IMR-90 (cell line): Measurements from ENCODE around the gene PSMB11. TPM values are rescaled to one million over a fixed set of nuclear protein-coding genes. Genes with fewer than 3 reads are reported as not detected.

Source experiments
- ATAC-seq: fragments of 200-7000 bp; cut with Tn5 transposase; 2 replicates; pipeline ENCODE4 v1.9.1; 2020; ENCODE audit warnings: low read depth, mild to moderate bottlenecking, moderate library complexity
- BruUV-seq: library from RNA; stranded (reverse); fragments of 400-500 nt; replicated peaks from 2 replicates; lab custom pipeline; 2021; lab: Mats Ljungman, UMichigan
- CTCF ChIA-PET: fragments of 300-600 bp; formaldehyde crosslinking; extraction: SDS; loops from one replicate; lab custom pipeline; 2021; ENCODE audit warnings: antibody characterized with exemption; lab: Yijun Ruan, JAX
- POLR2A ChIA-PET: fragments of 300-600 bp; sonication (Branson Sonifier 250); formaldehyde crosslinking; loops from one replicate; lab custom pipeline; 2022; ENCODE audit warnings: antibody characterized with exemption; ENCODE audit not compliant: unreplicated experiment; lab: Charles Lee
- DNase-seq: peaks from one replicate; pipeline ENCODE4 v3.0.0; 2013
- H2AFZ ChIP-seq: replicated peaks from 2 replicates; pipeline ENCODE3; 2013; ENCODE audit warnings: low read length, mild to moderate bottlenecking; ENCODE audit not compliant: poor library complexity
- H2AK5ac ChIP-seq: 2 replicates; pipeline ENCODE4 v1.6.1; 2013; ENCODE audit warnings: low read depth, low read length, inconsistent platforms
- H2AK9ac ChIP-seq: replicated peaks from 2 replicates; pipeline ENCODE3; 2013; ENCODE audit warnings: mild to moderate bottlenecking, low read depth, low read length, moderate library complexity; ENCODE audit not compliant: poor library complexity
- H2BK120ac ChIP-seq: 2 replicates; pipeline ENCODE4 v1.6.1; 2013; ENCODE audit warnings: low read depth, low read length, inconsistent platforms
- H2BK15ac ChIP-seq: 3 replicates; pipeline ENCODE4 v1.6.1; 2013; ENCODE audit warnings: low read depth, low read length, inconsistent platforms
- H2BK20ac ChIP-seq: 2 replicates; pipeline ENCODE4 v1.6.1; 2013; ENCODE audit warnings: low read depth, mild to moderate bottlenecking, inconsistent platforms, low read length, moderate library complexity
- H2BK5ac ChIP-seq: 2 replicates; pipeline ENCODE4 v1.6.1; 2013; ENCODE audit warnings: mild to moderate bottlenecking, low read depth, low read length, inconsistent platforms; ENCODE audit not compliant: poor library complexity, severe bottlenecking
- H3K14ac ChIP-seq: replicated peaks from 2 replicates; pipeline ENCODE4 v1.6.1; 2013; ENCODE audit warnings: low read depth, low read length, inconsistent platforms
- H3K18ac ChIP-seq: 2 replicates; pipeline ENCODE4 v1.6.1; 2013; ENCODE audit warnings: low read depth, low read length, control low read depth
- H3K23ac ChIP-seq: 2 replicates; pipeline ENCODE4 v1.6.1; 2013; ENCODE audit warnings: low read depth, low read length, inconsistent platforms
- H3K27ac ChIP-seq: 2 replicates; pipeline ENCODE4 v1.5.1; 2013; ENCODE audit warnings: mild to moderate bottlenecking, control low read depth, low read length; ENCODE audit not compliant: insufficient read depth
- H3K27me3 ChIP-seq: 2 replicates; pipeline ENCODE4 v1.6.1; 2013; ENCODE audit warnings: low read length; ENCODE audit not compliant: control insufficient read depth, insufficient read depth
- H3K36me3 ChIP-seq: 2 replicates; pipeline ENCODE4 v1.6.1; 2013; ENCODE audit warnings: low read length, mixed read lengths; ENCODE audit not compliant: control insufficient read depth, insufficient read depth
- H3K4ac ChIP-seq: 2 replicates; pipeline ENCODE4 v1.6.1; 2013; ENCODE audit warnings: low read depth, low read length, inconsistent platforms
- H3K4me1 ChIP-seq: 2 replicates; pipeline ENCODE4 v1.6.1; 2013; ENCODE audit warnings: low read length, mixed read lengths; ENCODE audit not compliant: control insufficient read depth, insufficient read depth
- H3K4me2 ChIP-seq: 2 replicates; pipeline ENCODE4 v1.6.1; 2013; ENCODE audit warnings: low read depth, mild to moderate bottlenecking, control low read depth, low read length, moderate library complexity
- H3K4me3 ChIP-seq: 2 replicates; pipeline ENCODE4 v1.5.1; 2013; ENCODE audit warnings: low read depth, mild to moderate bottlenecking, control low read depth, low read length, moderate library complexity; ENCODE audit not compliant: insufficient read depth
- H3K56ac ChIP-seq: 2 replicates; pipeline ENCODE4 v1.6.1; 2013; ENCODE audit warnings: low read length, inconsistent platforms; ENCODE audit not compliant: insufficient read depth; ENCODE audit errors: extremely low read depth
- H3K79me1 ChIP-seq, 2 experiments: 2 replicates each; pipeline ENCODE4 v1.6.1; 2013; ENCODE audit warnings: low read length in 2 of 2, inconsistent platforms in 1 of 2, low read depth in 1 of 2
- H3K9ac ChIP-seq: 2 replicates; pipeline ENCODE4 v1.6.1; 2013; ENCODE audit warnings: low read depth, low read length, control low read depth
- H3K9me1 ChIP-seq: 2 replicates; pipeline ENCODE4 v1.6.1; 2013; ENCODE audit warnings: low read length, inconsistent platforms; ENCODE audit not compliant: insufficient read depth
- H3K9me3 ChIP-seq: 2 replicates; pipeline ENCODE4 v1.6.1; 2013; ENCODE audit warnings: low read length; ENCODE audit not compliant: control insufficient read depth, insufficient read depth
- H4K20me1 ChIP-seq: 2 replicates; pipeline ENCODE4 v1.6.1; 2013; ENCODE audit warnings: low read length, inconsistent platforms; ENCODE audit not compliant: insufficient read depth
- H4K5ac ChIP-seq: 2 replicates; pipeline ENCODE4 v1.6.1; 2013; ENCODE audit warnings: mild to moderate bottlenecking, low read depth, low read length, control low read depth
- H4K8ac ChIP-seq, 2 experiments: 2 replicates each; pipeline ENCODE4 v1.6.1; 2013; ENCODE audit warnings: low read depth in 2 of 2, low read length in 2 of 2, control low read depth in 1 of 2, inconsistent platforms in 1 of 2
- H4K91ac ChIP-seq: 2 replicates; pipeline ENCODE4 v1.6.1; 2013; ENCODE audit warnings: low read depth, low read length, inconsistent platforms; ENCODE audit not compliant: insufficient read depth
- MXI1 ChIP-seq: IDR thresholded peaks from 2 replicates; pipeline ENCODE4 v1.6.1; 2012; ENCODE audit warnings: low read depth, mild to moderate bottlenecking, low read length, moderate library complexity, borderline replicate concordance
- WGBS, 2 experiments: methylation state at CpG; one replicate each; pipeline versions ENCODE4 v1.1.5 to v1.1.7; 2013; ENCODE audit warnings: missing lambda C conversion rate in 2 of 2; ENCODE audit not compliant: insufficient read length in 1 of 2; ENCODE audit errors: extremely low coverage in 2 of 2; 5-methylcytosine and 5-hydroxymethylcytosine counted together
- dilution Hi-C: fragments of 300-500 bp; cut with HindIII; formaldehyde crosslinking; loops from one replicate; pipeline ENCODE4 v1.14.3; 2018; ENCODE audit warnings: low sequenced_read_pairs; ENCODE audit not compliant: unreplicated experiment
- in situ Hi-C: fragments of 300-500 bp; cut with MboI; formaldehyde crosslinking; loops from 3 replicates; pipeline ENCODE4 v1.14.3; 2019; ENCODE audit warnings: low sequenced_read_pairs, inconsistent platforms, mixed read lengths
- intact Hi-C: fragments of 100-400 bp; cut with micrococcal nuclease; formaldehyde crosslinking; loops from 2 replicates; pipeline ENCODE4 v1.10.0; 2022
- polyA plus RNA-seq, 3 experiments: library from polyadenylated mRNA; depleted of rRNA; stranded (reverse); fragments of >200 nt; gene quantifications; 2 replicates each; pipeline ENCODE4 v1.2.3, GENCODE V29; 2012; ENCODE audit warnings: low replicate concordance in 1 of 3
- total RNA-seq: library from RNA; depleted of rRNA; stranded (reverse); fragments of >200 nt; gene quantifications from 2 replicates; pipeline ENCODE4 v1.2.3, GENCODE V29; 2012

The PSMB11 gene
- total and polyA plus RNA-seq, 2 of the 4 experiments (the other 2 are of a cell fraction) = not detected

DNA sequence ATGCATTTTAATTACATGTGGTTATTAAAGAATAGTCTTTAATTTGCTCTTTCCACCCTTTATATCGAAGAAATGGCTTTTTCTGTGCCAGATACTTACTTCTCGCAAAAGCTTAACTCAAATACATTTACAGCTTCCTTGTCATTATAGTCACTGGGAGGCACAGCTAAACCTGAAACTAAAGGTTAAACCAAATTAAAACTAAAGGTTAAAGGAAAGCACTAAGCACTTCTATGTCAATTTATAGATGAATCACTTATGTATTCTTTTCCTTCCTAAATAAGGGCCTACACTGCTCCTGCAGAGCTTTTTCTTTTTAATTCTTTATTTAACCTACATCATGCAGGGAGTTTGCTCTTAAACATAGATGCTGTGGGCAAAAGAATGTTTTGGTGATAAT is 41.2 kb upstream of the PSMB11 start:
- H4K20me1 ChIP-seq = no peaks in the 10 kb centered on the region
- TF ChIP-seq MXI1 = no peak

More for the DNA sequence above, 41.2 kb upstream of the PSMB11 start:
- H3K79me1 ChIP-seq = peaks cover 0 to 3% of the 10 kb centered on the region in 2 experiments; a peak in 1 of 4 replicates
- no peak overlapping the region for H2BK20ac ChIP-seq
- ChIA-PET POLR2A (no interaction called here), CTCF (interaction anchor here (0.6 to 1.5 kb wide), 5 partner anchors 11 to 68 kb away, joined by 3 to 5 read pairs (median 3); no protein-coding TSS in a partner anchor)
- no peaks in the 10 kb centered on the region; the same call in 1 of the 2 replicates for H3K9me1 ChIP-seq
- H3K9ac ChIP-seq = no peak overlapping the region
- H2AK5ac ChIP-seq = no peak overlapping the region
- H3K27me3 ChIP-seq = no peaks in the 10 kb centered on the region; the same call in 1 of the 2 replicates
- H3K4me2 ChIP-seq = no peak overlapping the region
- H2BK120ac ChIP-seq = no peak overlapping the region
- no peak overlapping the region for H3K23ac ChIP-seq
- WGBS, 2 experiments = no CpG with 5 or more reads among the region's 2 CpGs
- in situ Hi-C loops (no loop called here), dilution Hi-C loops (no loop called here), intact Hi-C loops (no loop called here)
- no peak overlapping the region for H3K4me3 ChIP-seq
- H4K91ac ChIP-seq = no peak overlapping the region
- no peak overlapping the region for H3K56ac ChIP-seq
- no peaks in the 10 kb centered on the region; the same call in 1 of the 2 replicates for H3K4me1 ChIP-seq
- no peak overlapping the region for H4K5ac ChIP-seq
- no peak overlapping the region for H2BK15ac ChIP-seq
- H3K27ac ChIP-seq = no peak overlapping the region
- DNase-seq (no peak), ATAC-seq (no peak)
- BruUV-seq = no TSS peak
- H3K14ac ChIP-seq = no peak overlapping the region
- H3K9me3 ChIP-seq = no peaks in the 10 kb centered on the region
- no peak overlapping the region for H3K18ac ChIP-seq
- H3K36me3 ChIP-seq = no peaks in the 10 kb centered on the region
- H2AFZ ChIP-seq = no peak overlapping the region
- no peak overlapping the region for H4K8ac ChIP-seq
- no peak overlapping the region for H3K4ac ChIP-seq
- H2BK5ac ChIP-seq = no peak overlapping the region
- no peak overlapping the region for H2AK9ac ChIP-seq
